Measurements from ENCODE around the gene AUP1. TPM values are rescaled to one million over a fixed set of nuclear protein-coding genes. Genes with fewer than 3 reads are reported as not detected.

The AUP1 gene
- total RNA-seq, 4 donors from 2014 or later: 96.9 to 109 (median 102) TPM

DNA sequence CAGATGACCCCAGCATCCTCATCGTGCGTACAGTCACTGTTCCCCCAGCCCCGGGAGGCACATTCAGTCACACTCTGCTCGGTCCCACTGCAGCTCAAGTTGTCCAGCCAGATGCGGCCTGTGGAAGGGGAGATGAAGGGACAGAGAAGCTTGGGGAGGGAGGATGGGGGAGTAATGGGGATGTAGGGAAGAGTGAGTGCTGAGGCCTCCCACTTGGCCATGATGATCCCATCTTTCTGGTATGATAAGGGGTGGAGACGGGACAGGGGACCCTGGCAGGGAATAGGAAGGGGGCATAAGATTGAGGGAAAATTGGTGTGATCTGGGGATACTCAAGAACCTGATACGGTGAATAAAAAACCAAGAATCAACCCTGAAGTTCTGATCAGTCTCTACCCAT, 20.7 kb upstream of the AUP1 start:
- TF ChIP-seq, protein P1, sequence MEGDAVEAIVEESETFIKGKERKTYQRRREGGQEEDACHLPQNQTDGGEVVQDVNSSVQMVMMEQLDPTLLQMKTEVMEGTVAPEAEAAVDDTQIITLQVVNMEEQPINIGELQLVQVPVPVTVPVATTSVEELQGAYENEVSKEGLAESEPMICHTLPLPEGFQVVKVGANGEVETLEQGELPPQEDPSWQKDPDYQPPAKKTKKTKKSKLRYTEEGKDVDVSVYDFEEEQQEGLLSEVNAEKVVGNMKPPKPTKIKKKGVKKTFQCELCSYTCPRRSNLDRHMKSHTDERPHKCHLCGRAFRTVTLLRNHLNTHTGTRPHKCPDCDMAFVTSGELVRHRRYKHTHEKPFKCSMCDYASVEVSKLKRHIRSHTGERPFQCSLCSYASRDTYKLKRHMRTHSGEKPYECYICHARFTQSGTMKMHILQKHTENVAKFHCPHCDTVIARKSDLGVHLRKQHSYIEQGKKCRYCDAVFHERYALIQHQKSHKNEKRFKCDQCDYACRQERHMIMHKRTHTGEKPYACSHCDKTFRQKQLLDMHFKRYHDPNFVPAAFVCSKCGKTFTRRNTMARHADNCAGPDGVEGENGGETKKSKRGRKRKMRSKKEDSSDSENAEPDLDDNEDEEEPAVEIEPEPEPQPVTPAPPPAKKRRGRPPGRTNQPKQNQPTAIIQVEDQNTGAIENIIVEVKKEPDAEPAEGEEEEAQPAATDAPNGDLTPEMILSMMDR (IDR thresholded peaks at IDR 0.05; ENCODE audit: low read depth): no peak

DNA sequence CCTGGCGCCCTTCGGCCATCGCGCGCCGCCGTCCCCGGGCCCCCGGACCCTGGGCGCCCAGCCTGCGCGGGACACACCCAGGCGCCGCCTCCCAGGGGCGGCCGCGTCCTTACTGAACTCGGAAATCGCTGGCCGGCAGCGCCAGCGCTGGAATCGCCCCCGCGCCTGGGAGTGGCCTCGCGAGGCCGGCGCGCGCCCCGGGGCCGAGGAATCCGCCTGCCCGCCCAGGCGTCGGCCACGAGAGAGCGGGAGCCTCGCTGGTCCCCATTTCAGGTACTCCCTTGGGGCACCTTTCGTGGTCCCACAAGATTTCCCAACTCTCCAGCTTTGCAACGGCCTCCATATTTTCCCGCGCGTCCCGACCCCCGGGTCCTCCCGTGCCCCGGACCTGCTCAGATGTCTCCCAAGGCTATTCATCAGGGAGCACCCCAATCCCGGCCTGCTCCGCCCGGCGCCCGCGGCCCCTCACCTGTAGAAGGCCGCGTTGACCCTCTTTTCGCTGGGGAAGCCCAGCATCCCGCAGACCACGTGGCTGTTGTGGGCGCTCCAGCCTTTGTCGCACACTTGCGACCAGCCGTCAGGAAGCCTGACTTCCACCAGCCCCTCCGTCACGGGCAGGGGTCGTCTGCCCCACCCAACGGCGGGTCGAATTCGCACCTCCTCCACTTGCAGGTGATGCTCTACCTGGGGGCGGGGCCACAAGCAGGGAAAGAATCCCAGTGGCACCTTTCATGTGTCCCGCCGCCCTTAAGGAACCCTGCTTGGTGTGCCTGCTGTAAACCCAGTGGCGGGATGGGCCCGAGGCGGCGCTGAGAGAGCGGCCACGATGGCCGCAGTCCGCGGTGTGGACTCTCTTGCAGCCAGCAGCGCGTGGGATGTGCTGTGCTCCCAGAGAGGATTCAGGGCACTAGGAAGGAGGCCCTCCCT, 19.7 kb upstream of the AUP1 start:
- TF ChIP-seq, protein P1 (IDR thresholded peaks at IDR 0.05; ENCODE audit: low read depth): no peak

DNA sequence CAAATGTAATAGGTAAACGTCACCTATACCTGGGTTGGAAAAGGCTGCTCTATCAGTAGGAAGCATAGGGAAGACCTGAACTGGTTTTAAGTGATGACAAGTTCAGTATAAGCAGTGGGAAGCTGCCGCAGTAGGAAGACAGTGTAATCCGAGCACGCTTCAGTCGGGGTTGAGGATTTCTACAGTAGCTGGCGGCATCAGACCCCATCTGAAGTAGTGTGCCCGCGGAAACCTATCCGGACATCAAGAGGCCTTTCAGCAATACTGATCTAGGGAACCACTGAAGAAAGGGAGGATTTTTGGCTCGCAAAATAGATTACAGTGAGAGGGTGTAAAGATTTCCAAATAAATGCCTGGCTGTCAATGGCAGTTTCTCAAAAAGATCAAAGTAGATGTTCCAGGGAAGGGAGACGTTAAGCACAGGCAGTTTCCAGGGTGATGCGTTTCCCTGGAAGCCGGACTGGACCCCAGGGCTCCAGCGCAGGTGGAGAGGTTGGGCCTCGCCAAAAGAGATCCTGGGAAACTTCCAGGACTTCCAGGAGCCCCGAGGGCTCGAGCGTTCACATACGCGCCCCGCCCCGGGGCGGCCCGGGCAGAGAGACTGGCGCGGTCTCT, 18.9 kb upstream of the AUP1 start:
- TF ChIP-seq, protein P1 (IDR thresholded peaks at IDR 0.05; ENCODE audit: low read depth): no peak

DNA sequence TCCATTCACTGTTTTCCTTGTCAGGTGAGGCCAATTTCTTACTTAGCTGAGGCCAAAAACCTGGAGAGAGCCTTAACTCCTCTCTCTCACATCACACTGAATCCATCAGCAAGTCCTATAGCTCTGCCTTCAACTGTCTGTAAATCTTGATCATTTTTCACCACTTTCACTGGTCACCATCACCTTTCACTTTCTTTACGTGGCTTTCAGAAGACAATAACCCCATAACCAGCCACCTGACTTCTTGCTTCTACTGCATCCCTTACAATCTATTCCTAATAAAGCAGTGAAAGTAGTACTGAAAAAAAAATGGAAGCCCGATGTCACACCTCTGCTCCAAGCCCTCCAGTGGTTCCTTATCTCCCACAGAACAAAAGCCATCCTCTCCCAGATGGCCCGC, 16.5 kb upstream of the AUP1 start:
- TF ChIP-seq, protein P1 (IDR thresholded peaks at IDR 0.05; ENCODE audit: low read depth): no peak

DNA sequence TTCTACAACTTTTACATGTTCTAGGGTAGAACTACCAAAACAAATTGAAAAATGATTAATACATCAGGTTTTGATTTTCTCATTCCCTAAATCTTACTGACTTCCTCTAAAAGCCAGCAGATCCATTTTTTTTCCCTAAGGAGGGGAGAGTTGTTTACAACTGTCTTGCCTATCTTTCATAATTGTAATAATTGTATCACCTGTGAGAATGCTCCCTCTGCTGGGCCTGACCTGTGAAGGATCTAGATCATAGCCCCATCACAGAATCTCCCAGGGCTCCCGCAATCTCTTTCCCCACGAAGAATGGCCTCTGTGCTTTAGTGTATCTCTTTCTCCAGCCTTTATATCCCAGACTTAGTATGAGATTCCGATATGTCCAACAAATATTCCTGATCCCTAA, 15.1 kb upstream of the AUP1 start:
- TF ChIP-seq, protein P1 (IDR thresholded peaks at IDR 0.05; ENCODE audit: low read depth): no peak

DNA sequence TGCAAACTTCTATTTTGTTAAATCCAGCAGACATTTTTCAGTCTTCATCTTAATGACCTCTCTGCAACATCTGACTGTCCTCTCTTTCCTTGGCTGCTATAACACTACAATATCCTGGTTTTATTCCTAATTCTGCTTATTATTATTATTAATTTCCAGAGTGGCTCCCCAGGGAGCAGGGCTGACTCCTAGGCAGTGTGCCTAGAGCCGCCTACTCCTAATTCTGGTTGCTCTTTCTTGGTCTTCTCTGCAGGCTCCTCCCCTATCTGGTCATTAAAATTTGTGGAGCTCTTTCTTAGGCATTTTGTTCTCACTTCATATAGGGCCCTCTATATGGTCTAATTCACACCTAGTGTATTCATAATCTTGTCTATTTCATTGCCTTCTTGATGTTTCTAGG, 13.5 kb upstream of the AUP1 start:
- TF ChIP-seq, protein P1 (IDR thresholded peaks at IDR 0.05; ENCODE audit: low read depth): no peak

DNA sequence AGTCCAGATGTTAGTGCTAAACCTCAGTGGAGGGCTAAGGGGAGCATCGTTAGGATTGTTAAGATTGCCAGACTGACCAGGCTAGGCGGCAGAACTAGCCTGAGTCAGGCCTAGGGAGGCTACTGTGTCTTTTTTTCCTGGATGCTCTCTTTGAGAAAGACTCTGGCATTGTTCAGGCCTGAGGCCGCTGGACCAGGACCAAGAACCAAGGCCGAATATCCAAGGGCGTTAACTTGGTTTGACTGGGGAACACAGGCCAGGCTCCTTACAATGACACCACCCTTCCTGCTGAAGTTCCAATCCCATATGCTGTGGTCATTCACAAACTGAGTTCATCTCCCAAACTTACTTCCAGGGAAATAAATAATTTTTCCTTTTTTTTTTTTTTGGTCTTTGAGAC, 10.8 kb upstream of the AUP1 start:
- TF ChIP-seq, protein P1 (IDR thresholded peaks at IDR 0.05; ENCODE audit: low read depth): no peak
